ENCODE measurements around the gene ZCWPW1.
"Not testable (repeated sequence)": the region's sequence is repeated elsewhere in the genome, so short reads cannot be mapped to it uniquely, and the experiment has no call there.

ZCWPW1 gene

DNA sequence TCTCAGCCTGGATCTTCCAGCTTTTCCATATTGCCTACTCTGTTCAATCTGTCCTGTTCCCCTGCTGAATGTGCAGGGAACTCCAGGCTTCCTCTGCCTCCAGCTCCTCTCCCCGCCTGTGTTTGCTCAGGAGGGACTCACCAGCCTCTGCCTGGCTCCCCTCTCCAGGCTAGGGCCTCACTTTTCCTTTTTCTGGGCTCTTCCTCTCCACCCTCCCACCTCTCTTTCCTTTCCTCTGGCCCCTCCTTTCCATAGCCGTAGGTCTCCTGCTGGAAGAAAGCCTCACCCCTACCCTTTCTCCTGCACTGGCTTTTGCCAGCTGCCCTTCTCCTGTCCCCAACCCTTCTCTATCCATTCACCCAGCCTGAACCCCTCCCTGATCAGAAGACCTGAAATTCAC, 30.3 kb downstream of the ZCWPW1 start:
- DNase-seq, result no peak

DNA sequence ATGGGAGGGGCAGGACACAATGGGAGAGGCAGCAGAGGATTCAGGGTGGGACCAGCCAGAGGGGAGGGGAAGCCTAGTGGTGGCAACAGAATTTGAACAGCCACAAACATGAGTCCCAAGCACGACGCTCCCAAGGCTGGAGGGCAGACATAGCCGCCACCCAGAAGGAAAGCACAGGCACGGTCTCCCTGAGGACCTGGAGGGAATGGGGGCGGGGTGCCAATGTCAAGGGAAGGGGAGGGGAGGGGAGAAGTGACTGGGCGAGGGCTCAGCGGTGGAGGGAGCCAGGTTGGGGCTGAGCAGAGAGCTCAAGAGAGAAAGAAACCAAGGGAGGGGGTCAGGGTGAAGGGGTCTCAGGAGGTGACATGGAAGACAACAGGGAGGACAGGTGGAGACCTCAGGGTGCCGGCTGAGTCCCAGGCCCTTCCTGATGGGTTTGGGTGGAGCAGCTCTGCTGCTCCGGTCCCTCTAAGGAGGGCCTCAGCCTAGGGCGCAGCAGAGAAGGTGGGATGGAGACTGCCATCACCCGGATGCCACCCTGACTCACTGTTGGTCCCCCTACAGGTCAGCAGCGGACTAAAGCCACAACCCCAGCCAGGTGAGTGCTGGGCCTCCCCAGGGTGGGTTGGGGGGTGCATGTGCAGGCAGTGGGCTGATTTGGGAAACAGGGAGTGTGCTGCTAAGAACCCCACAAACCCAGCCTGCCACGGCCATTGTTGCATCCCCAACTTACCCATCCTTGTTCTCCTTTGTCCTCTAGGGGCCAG, 31.0 kb downstream of the ZCWPW1 start:
- no peak for DNase-seq

DNA sequence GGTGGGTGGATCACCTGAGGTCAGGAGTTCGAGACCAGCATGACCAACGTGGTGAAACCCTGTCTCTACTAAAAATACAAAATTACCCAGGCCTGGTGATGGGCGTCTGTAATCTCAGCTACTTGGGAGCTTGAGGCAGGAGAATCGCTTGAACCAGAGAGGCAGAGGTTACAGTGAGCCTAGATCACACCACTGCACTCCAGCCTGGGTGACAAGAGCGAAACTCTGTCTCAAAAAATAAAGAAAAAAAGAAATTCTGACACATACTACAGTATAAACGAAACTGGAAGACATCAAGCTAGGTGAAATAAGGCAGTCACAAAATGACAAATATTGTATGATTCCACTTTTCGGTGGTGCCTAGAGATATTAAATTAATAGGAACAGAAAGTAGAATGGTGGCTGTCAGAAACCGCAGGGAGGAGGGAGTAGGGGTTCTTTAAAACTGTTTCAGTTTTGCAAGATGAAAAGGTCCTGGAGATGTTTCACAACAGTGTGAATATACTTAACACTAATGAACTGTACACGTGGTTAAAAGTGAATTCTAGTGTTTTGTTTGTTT, 32.0 kb downstream of the ZCWPW1 start:
- DNase-seq, result no peak

DNA sequence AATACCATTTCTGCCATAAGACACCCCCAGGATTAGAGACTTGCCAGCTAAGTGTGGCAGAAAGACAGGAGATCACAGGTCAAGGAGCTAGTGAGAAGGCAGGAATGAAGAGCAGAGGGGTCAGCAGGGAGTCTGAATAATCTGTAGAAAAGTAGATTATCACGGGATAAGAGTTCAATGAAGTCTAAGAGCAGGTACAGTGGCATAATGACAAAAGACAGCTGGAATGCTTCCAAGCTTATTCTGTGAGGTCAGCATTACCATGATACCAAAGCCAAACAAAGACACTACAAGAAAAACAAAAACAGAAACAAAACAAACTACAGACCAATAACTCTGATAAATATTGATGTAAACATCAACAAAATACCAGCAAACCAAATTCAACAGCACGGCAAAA, 34.4 kb downstream of the ZCWPW1 start:
- DNase-seq, result no peak

DNA sequence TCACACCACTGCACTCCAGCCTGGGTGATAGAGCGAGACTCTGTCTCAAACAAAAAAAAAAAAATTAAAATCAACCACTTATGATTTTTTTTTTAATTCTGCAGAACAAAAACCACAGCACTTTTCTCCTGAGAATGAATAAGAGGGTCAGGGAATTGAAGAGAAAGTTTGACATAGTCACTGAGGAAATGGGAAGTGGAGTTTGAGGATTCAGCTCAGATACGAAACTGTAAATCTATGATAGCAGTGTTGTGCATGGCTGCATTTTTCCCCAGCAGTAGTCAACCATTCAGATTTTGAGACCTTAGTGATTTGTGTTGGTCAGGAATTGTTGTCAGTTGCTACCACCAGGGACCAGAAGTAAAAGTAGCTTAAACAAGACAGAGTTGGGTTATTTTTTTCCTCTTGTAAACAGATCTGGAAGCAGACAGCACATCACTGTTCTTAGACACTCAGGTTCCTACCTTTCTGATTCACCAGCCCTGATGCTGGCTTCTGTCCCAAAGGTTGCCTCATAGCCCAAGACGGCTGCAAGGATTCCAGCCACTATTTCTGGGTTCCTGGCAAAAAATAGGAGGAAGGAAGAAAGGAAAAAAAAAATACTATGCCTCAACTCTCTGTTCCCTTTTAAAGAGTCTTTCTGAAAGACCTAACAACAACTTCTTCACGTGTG, 35.1 kb downstream of the ZCWPW1 start:
- DNase-seq, result no peak

DNA sequence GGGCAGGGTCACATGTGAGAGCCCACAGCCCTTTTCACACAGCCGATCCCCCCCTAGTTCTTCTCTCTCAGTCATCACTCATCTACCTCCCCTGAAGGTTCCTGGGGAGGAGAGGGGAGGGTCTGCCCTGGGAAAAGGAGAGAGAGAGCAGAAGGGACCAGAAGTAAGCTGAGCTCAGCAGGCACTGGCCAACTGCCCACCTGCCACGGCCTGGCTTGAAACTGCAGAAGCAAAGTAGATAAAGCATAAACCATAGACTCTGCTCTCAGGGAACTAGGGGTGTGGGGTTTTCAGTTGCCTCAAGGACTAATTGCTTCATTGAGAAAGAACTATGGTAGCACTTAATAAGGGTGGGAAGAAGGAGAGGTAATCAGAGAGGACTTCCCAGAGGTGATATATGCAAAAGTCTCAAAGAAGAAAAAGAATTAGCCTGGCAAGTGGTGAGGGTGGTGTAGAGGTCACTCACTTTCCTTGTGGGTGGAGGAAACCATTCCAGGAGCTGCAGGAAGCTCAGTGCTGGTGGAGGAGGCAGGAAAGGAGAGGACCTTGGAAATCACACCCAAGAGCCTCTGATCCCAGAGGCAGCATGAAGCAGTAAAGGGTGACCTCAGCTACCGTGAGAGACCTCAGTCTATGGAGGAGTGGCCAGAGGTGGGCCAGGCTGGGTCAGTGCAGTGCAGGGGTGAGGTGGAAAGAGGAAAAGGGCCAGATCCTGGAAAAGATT, 38.1 kb downstream of the ZCWPW1 start:
- DNase-seq, result no peak

DNA sequence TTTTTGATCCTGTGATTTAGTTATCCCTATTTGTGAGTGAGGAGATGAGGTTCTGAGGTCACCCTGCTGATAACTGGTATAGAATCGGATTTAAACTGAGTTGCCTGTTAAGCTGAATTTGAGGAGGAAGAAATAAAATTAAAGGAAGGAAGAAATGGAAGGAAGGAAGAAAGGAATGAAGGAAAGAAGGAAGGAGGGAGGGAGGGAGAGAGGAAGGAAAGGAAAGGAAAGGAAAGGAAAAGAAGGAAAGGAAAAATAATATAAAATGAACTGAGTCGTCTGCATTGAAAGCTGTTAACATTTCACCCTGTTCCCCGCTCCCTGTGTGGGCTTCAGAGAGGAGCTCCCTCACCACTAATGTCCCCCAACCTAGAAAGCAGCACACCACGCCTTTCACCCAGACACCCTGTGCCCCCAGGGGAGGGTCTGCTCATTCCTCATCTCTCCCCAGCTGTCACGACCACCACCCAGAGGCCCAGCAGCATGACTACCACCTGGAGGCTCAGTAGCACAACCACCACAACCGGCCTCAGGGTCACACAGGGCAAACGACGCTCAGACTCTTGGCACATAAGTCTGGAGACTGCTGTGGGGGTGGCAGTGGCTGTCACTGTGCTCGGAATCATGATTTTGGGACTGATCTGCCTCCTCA, 38.9 kb downstream of the ZCWPW1 start:
- no peak for DNase-seq

DNA sequence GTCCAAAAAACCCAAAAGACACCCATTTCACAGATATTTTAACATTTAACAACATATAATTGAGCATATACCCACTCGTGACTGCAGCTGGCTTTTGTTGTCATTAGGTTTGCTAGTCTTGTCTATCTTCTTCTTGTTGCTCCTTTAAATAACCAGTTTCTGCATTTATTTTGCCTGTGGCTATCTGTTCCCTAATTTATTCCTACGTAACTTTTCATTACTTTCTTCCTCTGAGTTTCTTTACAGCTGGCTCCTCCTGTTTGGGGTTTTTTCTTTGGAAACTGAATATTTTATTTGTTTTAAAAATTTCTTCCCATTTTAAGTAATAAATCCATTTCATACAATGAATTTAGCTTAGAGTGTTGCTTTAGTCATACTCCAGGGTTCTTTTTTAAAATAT, 40.8 kb downstream of the ZCWPW1 start:
- DNase-seq, result no peak

DNA sequence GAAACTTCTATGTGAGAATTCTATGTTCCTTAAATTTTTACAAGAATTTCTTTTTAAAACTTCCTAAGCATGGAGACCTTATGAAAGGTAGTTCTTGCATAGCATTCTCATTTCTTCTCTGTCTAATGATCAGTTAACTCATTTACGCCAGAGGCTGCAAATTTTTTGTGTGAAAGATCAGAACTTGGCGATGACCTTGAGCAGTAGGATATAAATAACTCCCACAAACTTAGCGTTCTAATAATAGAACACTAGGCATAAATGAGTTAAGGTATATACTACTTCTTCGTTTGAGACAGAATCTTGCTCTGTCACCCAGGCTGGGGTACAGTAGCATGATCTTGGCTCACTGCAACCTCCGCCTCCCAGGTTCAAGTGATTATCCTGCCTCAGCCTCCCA, 41.6 kb downstream of the ZCWPW1 start:
- no peak for DNase-seq

DNA sequence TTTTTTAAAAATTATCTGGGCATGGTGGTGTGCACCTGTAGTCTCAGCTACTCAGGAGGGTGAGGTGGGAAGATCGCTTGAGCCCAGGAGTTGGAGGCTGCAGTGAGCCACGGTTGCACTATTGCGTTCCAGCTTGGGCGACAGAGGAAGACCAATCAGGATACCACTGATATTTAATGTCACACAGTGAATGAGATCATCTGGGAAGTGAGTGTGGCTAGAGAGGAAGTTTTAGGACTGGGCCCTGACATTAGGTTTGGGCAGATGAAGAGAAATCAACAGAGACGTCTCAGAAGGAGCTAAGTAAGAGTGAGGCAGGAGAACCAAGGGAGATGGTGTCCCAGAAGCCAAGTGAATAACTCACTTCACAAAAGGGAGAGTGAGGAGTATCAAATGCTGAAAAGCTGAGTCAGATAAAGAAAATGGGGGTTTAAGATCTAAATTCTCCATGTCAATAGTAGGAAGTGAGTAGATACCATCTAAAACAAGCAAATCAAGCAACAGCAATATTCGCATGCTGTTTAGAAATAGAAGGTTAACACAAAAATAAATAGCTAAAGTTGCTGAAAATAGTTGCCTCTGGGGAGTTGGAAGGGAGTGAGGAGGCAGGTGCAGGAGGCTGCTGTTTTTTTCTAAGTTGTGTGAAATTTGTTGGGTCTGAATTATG, 43.7 kb downstream of the ZCWPW1 start:
- DNase-seq, result no peak

DNA sequence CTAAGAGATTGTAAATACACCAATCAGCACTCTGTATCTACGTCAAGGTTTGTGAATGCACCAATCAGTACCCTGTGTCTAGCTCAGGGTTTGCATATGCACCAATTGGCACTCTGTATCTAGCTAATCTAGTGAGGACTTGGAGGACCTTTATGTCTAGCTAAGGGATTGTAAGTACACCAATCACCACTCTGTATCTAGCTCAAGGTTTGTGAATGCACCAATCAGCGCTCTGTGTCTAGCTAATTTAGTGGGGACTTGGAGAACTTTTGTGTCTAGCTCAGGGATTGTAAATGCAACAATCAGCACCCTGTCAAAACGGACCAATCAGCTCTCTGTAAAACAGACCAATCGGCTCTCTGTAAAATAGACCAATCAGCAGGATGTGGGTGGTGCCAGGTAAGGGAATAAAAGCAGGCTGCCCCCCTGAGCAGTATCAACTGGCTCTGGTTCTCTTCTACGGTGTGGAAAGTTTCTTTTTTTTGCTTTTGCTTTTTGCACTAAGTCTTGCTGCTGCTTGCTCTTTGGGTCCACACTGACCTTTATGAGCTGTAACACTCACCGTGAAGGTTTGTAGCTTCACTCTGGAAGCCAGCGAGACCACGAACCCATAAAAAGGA, 46.2 kb downstream of the ZCWPW1 start:
- DNase-seq, result peak; percentile 20

DNA sequence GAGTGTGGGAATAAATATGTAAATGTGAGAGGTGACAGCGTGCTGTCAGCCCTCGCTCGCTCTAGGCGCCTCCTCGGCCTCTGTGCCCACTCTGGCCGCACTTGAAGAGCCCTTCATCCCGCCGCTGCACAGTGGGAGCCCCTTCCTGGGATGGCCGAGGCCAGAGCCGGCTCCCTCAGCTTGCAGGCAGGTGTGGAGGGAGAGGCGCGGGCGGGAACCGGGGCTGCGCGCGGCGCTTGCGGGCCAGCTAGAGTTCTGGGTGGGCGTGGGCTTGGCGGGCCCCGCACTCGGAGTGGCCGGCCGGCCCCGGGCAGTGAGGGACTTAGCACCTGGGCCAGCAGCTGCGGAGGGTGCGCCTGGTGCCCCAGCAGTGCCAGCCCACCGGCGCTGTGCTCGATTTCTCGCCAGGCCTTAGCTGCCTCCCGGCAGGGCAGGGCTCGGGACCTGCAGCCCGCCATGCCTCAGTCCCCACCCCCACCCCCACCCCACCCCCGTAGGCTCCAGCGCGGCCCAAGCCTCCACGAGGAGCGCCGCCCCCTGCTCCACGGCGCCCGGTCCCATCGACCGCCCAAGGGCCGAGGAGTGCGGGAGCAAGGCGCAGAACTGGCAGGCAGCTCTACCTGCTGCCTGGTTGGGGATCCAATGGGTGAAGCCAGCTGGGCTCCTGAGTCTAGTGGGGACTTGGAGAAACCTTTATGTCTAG, 46.8 kb downstream of the ZCWPW1 start:
- DNase-seq, result not testable (repeated sequence)

DNA sequence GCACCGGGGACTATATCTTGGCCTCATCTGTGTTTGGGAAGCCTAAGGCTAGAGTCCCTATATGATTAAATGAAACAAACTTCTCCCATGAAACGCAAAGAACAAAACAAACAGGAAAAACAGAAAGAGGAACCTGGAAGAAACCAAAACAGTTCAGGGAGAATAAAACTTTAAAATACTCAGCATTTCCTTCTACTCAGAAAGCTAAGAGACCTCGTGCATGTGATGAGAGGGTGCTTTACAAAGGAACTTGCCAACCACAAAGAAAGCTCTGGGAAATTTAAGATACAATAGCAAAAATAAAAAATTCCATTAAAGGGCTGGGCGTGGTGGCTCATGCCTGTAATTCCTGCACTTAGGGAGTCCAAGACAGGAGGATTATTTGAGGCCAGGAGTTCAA, 48.3 kb downstream of the ZCWPW1 start:
- DNase-seq, result no peak

DNA sequence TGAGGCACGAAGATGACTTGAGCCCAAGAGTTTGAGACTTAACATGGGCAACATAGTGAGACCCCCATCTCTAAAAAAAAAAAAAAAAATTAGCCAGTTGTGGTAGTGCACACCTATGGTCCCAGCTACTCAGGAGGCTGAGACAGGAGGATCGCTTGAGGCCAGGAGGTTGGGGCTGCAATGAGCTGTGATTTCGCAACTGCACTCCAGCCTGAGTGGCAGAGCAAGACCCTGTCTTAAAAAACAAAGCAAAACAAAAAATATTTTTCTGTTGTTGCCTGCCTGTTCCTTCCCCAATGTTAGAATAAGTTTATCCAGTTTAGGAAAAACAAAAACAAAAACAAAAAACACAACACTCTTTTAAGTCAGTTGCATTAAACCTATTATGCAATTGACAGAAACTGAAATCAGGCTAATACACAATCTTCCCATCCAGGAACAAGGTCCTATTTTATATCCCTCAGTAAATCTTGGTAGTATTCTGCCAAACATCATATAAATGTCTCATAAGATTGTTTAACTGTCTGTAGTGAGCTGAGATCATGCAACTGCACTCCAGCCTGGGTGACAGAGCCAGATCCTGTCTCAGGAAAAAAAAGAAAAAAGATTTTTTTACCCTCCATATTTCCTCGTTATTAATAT, 50.3 kb downstream of the ZCWPW1 start:
- no peak for DNase-seq

DNA sequence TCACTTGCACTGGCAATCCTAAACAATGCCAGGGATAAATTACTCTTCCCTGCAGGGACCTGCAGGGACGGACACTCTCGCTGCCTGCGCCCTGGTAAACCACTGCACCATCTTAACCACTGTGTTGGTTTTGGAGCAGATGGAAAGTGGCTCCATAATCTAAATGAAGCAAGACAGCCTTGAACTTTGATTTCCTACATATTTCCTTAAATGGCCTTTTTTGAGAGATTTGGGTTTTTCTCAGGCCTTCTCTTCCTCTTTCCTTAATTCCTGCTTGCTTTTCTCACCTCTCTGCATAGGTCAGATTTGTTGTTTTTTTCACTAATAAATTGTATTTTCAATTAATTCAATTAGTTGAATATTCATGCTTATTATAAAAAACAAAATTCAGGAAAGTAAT, 52.4 kb downstream of the ZCWPW1 start:
- no peak for DNase-seq

DNA sequence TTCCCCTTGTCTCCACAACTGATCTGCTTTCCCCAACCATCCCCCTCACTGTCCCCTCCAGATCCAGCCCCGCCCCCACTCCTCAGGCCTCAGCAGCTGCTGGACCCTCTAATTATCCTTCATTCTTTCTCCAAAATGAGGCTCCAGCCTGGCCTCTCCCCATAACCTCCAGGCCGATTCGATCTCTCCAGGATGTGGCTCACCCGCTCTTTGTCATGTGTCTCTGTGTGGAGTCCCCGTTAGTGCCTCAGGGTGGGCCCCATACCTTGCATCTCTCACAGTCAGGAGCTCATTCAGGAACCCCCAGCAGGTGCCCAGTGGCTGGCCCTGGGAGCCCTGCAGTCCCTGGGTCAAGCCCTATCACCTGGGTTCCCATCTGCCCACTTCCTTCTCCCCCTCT, 53.9 kb downstream of the ZCWPW1 start:
- no peak for DNase-seq

DNA sequence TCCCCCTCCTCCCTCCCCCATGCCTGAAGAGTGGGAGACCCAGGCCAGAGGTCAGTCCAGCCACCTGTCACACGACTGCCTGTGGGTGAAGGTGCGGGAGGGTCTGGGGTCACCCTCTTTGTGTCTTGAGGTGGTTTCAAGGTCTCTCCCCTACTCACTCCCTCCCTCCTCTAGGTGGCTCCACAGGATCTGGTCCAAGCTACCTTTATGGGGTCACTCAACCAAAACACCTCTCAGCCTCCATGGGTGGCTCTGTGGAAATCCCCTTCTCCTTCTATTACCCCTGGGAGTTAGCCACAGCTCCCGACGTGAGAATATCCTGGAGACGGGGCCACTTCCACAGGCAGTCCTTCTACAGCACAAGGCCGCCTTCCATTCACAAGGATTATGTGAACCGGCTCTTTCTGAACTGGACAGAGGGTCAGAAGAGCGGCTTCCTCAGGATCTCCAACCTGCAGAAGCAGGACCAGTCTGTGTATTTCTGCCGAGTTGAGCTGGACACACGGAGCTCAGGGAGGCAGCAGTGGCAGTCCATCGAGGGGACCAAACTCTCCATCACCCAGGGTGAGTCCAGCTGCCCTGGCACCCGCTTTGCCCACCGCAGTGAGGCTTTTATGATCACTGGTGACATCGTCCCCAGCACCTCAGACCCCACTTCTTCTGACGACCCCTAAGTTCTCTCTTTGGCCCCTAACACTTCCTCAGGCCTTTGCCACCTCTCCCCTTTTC, 54.5 kb downstream of the ZCWPW1 start:
- DNase-seq, result not testable (repeated sequence)

DNA sequence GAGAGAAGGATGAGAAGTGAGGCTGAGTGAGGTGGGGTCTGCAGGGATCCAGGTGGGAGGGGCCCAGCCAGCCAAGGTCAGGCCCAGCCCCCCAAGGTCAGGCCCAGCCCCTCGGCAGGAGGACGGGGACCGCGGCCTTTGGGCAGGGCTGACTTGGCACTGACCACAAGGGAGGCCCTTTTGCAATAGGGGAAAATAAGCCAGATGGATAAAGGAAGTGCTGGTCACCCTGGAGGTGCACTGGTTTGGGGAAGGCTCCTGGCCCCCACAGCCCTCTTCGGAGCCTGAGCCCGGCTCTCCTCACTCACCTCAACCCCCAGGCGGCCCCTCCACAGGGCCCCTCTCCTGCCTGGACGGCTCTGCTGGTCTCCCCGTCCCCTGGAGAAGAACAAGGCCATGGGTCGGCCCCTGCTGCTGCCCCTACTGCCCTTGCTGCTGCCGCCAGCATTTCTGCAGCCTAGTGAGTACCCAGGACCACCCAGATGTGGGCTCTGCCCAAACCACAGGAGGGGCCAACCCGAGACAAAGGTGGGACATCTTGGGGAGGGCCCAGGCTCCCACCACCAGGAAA, 55.2 kb downstream of the ZCWPW1 start, which contains the start of gene PILRA:
Gene PILRA (plus strand): TSS at position 227 of the 571 bp plus-strand sequence. CDS start 170 bp downstream, at position 397.
- DNase-seq, result no peak

DNA sequence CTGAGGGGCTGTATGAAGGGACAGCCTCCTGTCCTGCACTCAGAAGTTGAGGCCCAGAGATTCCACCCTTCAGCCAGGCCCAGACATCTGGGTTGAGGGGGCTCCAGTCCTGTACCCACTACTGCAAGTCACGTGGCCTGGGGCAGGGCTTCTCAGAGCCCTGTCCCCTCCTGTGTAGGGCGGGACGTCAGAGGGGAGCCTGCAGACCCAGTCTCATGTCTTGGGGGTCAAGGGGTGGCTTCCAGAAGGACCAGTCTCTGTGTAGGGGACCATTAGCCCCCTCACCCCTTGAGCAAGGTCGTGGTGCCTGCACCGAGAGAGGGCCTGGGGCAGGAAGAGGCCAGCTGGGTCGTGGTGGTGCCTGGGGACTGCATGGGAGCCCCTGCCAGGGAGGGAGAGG, 55.8 kb downstream of the ZCWPW1 start:
- no peak for DNase-seq

DNA sequence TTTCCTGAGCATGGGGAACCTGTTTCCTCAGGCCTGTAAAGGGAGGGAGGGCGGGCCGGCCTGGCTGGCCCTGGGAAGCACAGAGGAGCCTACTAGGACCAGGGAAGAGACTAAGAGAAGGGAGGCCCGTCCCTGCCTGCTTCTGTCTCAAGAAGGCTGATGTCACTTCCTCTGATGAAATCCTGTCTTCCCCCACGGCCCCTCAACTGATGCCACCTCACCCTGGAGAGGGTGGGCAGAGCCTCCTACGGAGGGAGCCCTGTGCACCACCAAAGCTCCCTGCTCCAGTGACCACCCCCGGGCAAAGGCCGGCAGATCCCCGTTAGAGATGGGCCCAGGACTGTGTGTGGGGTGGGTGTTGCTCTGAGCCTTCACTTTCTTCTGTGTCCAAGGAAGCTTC, 56.2 kb downstream of the ZCWPW1 start:
- DNase-seq, result no peak
